HepG2 (cell line): ENCODE results near the gene CD274. TPM values are rescaled to one million over a fixed set of nuclear protein-coding genes. Genes with fewer than 3 reads are reported as not detected.
A peak's percentile ranks its signal among the peaks of the same experiment; 100 is the strongest.

ENCODE experiments used
- ATF6 ChIP-seq: sonication (generic); formaldehyde crosslinking; conservative IDR thresholded peaks from 2 replicates; pipeline ENCODE4 v1.4.0; 2020; ENCODE audit warnings: missing genetic modification reagents
- BCL3 ChIP-seq: sonication (generic); formaldehyde crosslinking; IDR thresholded peaks from 2 replicates; pipeline ENCODE4 v1.5.1; 2020; ENCODE audit warnings: mild to moderate bottlenecking, missing genetic modification reagents, moderate library complexity
- E2F2 ChIP-seq: sonication (generic); formaldehyde crosslinking; IDR thresholded peaks from 2 replicates; pipeline ENCODE4 v1.4.0; 2020; ENCODE audit warnings: missing genetic modification reagents, borderline replicate concordance
- FOSL2 ChIP-seq: sonication (generic); formaldehyde crosslinking; IDR thresholded peaks from 2 replicates; pipeline ENCODE4 v1.4.0; 2020; ENCODE audit warnings: missing genetic modification reagents
- FOXM1 ChIP-seq: sonication (generic); formaldehyde crosslinking; IDR thresholded peaks from 2 replicates; pipeline ENCODE4 v1.5.0; 2020; ENCODE audit warnings: missing genetic modification reagents
- HOXA7 ChIP-seq: sonication (generic); formaldehyde crosslinking; IDR thresholded peaks from 2 replicates; pipeline ENCODE4 v1.8.1; 2022; ENCODE audit warnings: mild to moderate bottlenecking, missing genetic modification reagents, moderate library complexity
- LCORL ChIP-seq, 2 experiments: fragments of 450-650 bp in 1 of 2; sonication (generic) in 1 of 2; formaldehyde crosslinking in 1 of 2; IDR thresholded peaks; 2 replicates each; pipeline versions ENCODE4 v1.5.0 to v1.6.1; 2017 to 2020; ENCODE audit warnings: antibody characterized with exemption in 1 of 2, missing genetic modification reagents in 1 of 2
- NKX3-1 ChIP-seq: sonication (generic); formaldehyde crosslinking; IDR thresholded peaks from 2 replicates; pipeline ENCODE4 v1.5.0; 2020; ENCODE audit warnings: missing genetic modification reagents
- TGIF2 ChIP-seq: IDR thresholded peaks from 2 replicates; pipeline ENCODE4 v1.6.1; 2016; ENCODE audit warnings: control low read depth, missing compliant biosample characterization
- YEATS2 ChIP-seq: sonication (generic); formaldehyde crosslinking; IDR thresholded peaks from 2 replicates; pipeline ENCODE4 v1.4.0; 2020; ENCODE audit warnings: missing genetic modification reagents, borderline replicate concordance
- ZNF101 ChIP-seq: sonication (generic); formaldehyde crosslinking; IDR thresholded peaks from 2 replicates; pipeline ENCODE4 v1.4.0; 2020; ENCODE audit warnings: mild to moderate bottlenecking, low read depth, missing genetic modification reagents, borderline replicate concordance
- ZNF124 ChIP-seq: sonication (generic); formaldehyde crosslinking; IDR thresholded peaks from 2 replicates; pipeline ENCODE4 v1.4.0; 2020; ENCODE audit warnings: missing genetic modification reagents
- ZNF292 ChIP-seq: sonication (generic); formaldehyde crosslinking; IDR thresholded peaks from 2 replicates; pipeline ENCODE4 v1.8.1; 2022; ENCODE audit warnings: mild to moderate bottlenecking, low read depth, missing genetic modification reagents, borderline replicate concordance
- ZNF331 ChIP-seq: sonication (generic); formaldehyde crosslinking; IDR thresholded peaks from 2 replicates; pipeline ENCODE4 v1.4.0; 2020; ENCODE audit warnings: missing genetic modification reagents
- ZNF709 ChIP-seq: sonication (generic); formaldehyde crosslinking; IDR thresholded peaks from 2 replicates; pipeline ENCODE4 v1.5.0; 2020; ENCODE audit warnings: mild to moderate bottlenecking, missing genetic modification reagents
- ZNF747 ChIP-seq: sonication (generic); formaldehyde crosslinking; IDR thresholded peaks from 2 replicates; pipeline ENCODE4 v1.8.1; 2023; ENCODE audit warnings: missing genetic modification reagents, mild to moderate bottlenecking, borderline replicate concordance
- polyA plus RNA-seq, 8 experiments: library from polyadenylated mRNA; depleted of rRNA in 3 of 8; stranded (reverse) in 7 of 8; unstranded in 1 of 8; fragments of >200 nt; fragmentation: Illumina TruSeq in 4 of 8; extraction: Trizol in 4 of 8; gene quantifications; 2 replicates each; pipeline versions ENCODE4 v1.2.1 to v1.2.3, GENCODE V29; 2011 to 2016; ENCODE audit warnings: low read depth in 4 of 8, missing spikeins in 1 of 8, mixed read lengths in 1 of 8; ENCODE audit not compliant: insufficient read depth in 1 of 8
- total RNA-seq, 5 experiments: library from RNA; depleted of rRNA; stranded (reverse); fragments of >200 nt; fragmentation: Illumina TruSeq; extraction: Trizol; gene quantifications; 2 replicates each; pipeline ENCODE4 v1.2.3, GENCODE V29; 2016; ENCODE audit warnings: low read depth in 1 of 5
- TF ChIP-seq, protein P1 (sequence below): sonication (generic); formaldehyde crosslinking; IDR thresholded peaks from 2 replicates; pipeline ENCODE4 v1.4.0; 2020; ENCODE audit warnings: missing genetic modification reagents
- TF ChIP-seq, protein P2 (sequence below): sonication (generic); formaldehyde crosslinking; IDR thresholded peaks from 2 replicates; pipeline ENCODE4 v1.5.1; 2020; ENCODE audit warnings: mild to moderate bottlenecking, moderate library complexity, missing genetic modification reagents

The CD274 gene
- total and polyA plus RNA-seq, 2 of the 13 experiments (the other 11 are each of a cell fraction or from before 2014, with no cell fraction given) = 0.17 to 0.49 TPM

- TF ChIP-seq FOXM1 (CRISPR knock-in tag) = peak; percentile 77; the same call in 1 of the 2 replicates
- no peak for TF ChIP-seq HOXA7 (CRISPR knock-in tag)
- TF ChIP-seq TGIF2 (CRISPR knock-in tag) = 0 out of 2 replicates have a peak, but pooled peaks have one; percentile 20
- TF ChIP-seq ZNF124 (CRISPR knock-in tag) = 0 out of 2 replicates have a peak, but pooled peaks have one; percentile 29
- peak; percentile 71 for TF ChIP-seq ZNF292 (CRISPR knock-in tag)
- TF ChIP-seq, protein P1, sequence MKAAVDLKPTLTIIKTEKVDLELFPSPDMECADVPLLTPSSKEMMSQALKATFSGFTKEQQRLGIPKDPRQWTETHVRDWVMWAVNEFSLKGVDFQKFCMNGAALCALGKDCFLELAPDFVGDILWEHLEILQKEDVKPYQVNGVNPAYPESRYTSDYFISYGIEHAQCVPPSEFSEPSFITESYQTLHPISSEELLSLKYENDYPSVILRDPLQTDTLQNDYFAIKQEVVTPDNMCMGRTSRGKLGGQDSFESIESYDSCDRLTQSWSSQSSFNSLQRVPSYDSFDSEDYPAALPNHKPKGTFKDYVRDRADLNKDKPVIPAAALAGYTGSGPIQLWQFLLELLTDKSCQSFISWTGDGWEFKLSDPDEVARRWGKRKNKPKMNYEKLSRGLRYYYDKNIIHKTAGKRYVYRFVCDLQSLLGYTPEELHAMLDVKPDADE (CRISPR knock-in tag) = peak; percentile 47; the same call in 1 of the 2 replicates
- TF ChIP-seq YEATS2 (CRISPR knock-in tag) = peak; percentile 87
- no peak for TF ChIP-seq LCORL (IDR thresholded peaks at IDR 0.05)
- peak; percentile 67 for TF ChIP-seq LCORL (CRISPR knock-in tag; IDR thresholded peaks at IDR 0.05)
- TF ChIP-seq ZNF101 = no peak
- peak; percentile 28; the same call in 1 of the 2 replicates for TF ChIP-seq E2F2
- 0 out of 2 replicates have a peak, but pooled peaks have one; percentile 45 for TF ChIP-seq ZNF747 (CRISPR knock-in tag)
- TF ChIP-seq ZNF709 = 0 out of 2 replicates have a peak, but pooled peaks have one; percentile 56
- peak; percentile 56; the same call in 1 of the 2 replicates for TF ChIP-seq NKX3-1 (CRISPR knock-in tag)
- TF ChIP-seq FOSL2 (CRISPR knock-in tag) = peak; percentile 54
- no peak for TF ChIP-seq BCL3 (CRISPR knock-in tag)
- TF ChIP-seq, protein P2, sequence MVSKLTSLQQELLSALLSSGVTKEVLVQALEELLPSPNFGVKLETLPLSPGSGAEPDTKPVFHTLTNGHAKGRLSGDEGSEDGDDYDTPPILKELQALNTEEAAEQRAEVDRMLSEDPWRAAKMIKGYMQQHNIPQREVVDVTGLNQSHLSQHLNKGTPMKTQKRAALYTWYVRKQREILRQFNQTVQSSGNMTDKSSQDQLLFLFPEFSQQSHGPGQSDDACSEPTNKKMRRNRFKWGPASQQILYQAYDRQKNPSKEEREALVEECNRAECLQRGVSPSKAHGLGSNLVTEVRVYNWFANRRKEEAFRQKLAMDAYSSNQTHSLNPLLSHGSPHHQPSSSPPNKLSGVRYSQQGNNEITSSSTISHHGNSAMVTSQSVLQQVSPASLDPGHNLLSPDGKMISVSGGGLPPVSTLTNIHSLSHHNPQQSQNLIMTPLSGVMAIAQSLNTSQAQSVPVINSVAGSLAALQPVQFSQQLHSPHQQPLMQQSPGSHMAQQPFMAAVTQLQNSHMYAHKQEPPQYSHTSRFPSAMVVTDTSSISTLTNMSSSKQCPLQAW (CRISPR knock-in tag) = peak; percentile 79
- 0 out of 2 replicates have a peak, but pooled peaks have one; percentile 66 for TF ChIP-seq ATF6 (CRISPR knock-in tag)
- TF ChIP-seq ZNF331 (CRISPR knock-in tag) = peak; percentile 50; the same call in 1 of the 2 replicates
These were observed 12.8 kb upstream of the CD274 start, which contains the start of gene PLGRKT (continued) for GRCh38 chr9:5437254-5438216.
